Fibroblast of skin of left biceps (primary cell): ENCODE data around the gene SLC35C1.
A peak's percentile ranks its signal among the peaks of the same experiment; 100 is the strongest.
"Not testable (repeated sequence)": the region's sequence is repeated elsewhere in the genome, so short reads cannot be mapped to it uniquely, and the experiment has no call there.

ENCODE experiments used
- DNase-seq, 2 experiments: peaks; one replicate each; pipeline ENCODE4 v3.0.0-alpha.2; 2013; ENCODE audit warnings: low read depth in 2 of 2

Gene SLC35C1

GRCh38 chr11:45788887-45789286, 16.1 kb upstream of the SLC35C1 start:
- DNase-seq: no peak

GRCh38 chr11:45791524-45791923, 13.4 kb upstream of the SLC35C1 start:
- no peak for DNase-seq

- no peak for DNase-seq
These were observed 10.8 kb upstream of the SLC35C1 start for GRCh38 chr11:45794169-45794568.

GRCh38 chr11:45795379-45795778, 9.6 kb upstream of the SLC35C1 start:
- no peak for DNase-seq

- DNase-seq: no peak
These were observed 8.5 kb upstream of the SLC35C1 start for GRCh38 chr11:45796461-45796861.

- DNase-seq: no peak
These were observed 6.0 kb upstream of the SLC35C1 start for GRCh38 chr11:45798793-45799441.

GRCh38 chr11:45799562-45799961, 5.4 kb upstream of the SLC35C1 start:
- no peak for DNase-seq

- DNase-seq: no peak
These were observed 4.7 kb upstream of the SLC35C1 start for GRCh38 chr11:45800261-45800660.

GRCh38 chr11:45801723-45802315, 3.1 kb upstream of the SLC35C1 start:
- DNase-seq: no peak

- no peak for DNase-seq
These were observed 2.2 kb upstream of the SLC35C1 start for GRCh38 chr11:45802531-45803317.

GRCh38 chr11:45803971-45804760, 783 bp upstream of the SLC35C1 start:
- no peak for DNase-seq

- DNase-seq: peak in 1 of 2 experiments; percentile 5
These were observed 539 bp downstream of the SLC35C1 start for GRCh38 chr11:45805305-45806071.

- no peak for DNase-seq
These were observed 1.4 kb downstream of the SLC35C1 start for GRCh38 chr11:45806072-45806933.

- no peak for DNase-seq
These were observed 2.2 kb downstream of the SLC35C1 start for GRCh38 chr11:45806937-45807791.

- no peak for DNase-seq
These were observed 2.9 kb downstream of the SLC35C1 start for GRCh38 chr11:45807792-45808238.

- not testable (repeated sequence) for DNase-seq
These were observed 3.5 kb downstream of the SLC35C1 start for GRCh38 chr11:45808427-45808826.

GRCh38 chr11:45809456-45810395, 4.8 kb downstream of the SLC35C1 start:
- no peak for DNase-seq

GRCh38 chr11:45810431-45811108, 5.6 kb downstream of the SLC35C1 start:
- no peak for DNase-seq
